HG03045 (cell line): Measurements from ENCODE around the gene NOL4L.

Experiments used
- ATAC-seq: cut with Tn5 transposase; IDR thresholded peaks from one replicate; pipeline ENCODE4 v1.9.1; 2021; ENCODE audit warnings: mild to moderate bottlenecking, moderate library complexity; ENCODE audit not compliant: unreplicated experiment

Gene NOL4L

DNA sequence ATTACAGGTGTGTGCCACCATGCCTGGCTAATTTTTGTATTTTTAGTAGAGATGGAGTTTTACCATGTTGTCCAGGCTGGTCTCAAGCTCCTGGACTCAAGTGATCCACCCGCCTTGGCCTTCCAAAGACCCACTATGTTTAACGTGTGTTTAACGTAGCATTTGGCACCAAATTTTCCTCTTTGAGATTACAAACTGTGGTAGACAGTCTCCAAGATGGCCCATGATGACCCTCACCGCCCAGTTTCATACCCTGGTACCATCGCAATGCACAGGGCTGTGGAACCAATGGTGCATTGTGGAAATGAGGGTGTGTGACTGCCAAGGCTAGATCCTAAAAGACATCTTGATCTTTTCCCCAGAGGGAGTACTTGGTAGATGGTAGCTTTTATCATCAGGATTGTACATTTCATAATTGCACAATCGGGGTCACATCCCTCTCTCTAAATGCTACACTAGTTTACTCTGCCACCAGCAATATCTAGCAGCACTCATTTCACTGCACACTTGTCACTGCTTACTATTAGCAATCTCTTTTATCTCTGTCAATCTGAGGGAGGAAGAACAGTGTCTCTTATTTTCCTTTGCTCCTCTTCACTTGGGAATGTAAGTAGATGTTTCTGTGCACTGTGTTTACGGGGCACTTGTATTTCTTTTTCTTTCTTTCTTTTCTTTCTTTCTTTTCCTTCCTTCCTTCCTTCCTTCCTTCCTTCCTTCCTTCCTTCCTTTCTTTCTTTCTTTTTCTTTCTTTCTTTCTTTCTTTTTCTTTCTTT lies 96.9 kb downstream of the NOL4L start:
- ATAC-seq = no peak

DNA sequence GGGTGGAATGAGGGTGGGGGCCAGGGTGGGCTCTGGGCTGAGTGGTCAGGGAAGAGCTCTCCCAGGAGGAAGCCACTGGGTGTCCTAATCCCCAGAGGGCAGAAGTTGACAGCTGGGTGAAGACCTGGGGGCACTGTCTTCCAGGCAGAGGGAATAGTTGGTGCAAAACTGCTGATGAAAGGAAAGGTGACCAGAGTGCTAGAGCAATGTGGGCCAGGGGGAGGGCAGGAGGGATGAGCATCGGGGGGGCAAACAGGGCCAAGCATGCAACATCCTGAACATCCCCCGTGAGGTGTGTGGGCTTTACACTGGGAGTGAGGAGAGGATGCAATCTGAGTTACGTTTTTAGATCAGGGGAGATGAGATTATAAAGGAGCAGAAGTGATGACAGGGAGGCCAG lies 97.8 kb downstream of the NOL4L start:
- ATAC-seq = no peak

DNA sequence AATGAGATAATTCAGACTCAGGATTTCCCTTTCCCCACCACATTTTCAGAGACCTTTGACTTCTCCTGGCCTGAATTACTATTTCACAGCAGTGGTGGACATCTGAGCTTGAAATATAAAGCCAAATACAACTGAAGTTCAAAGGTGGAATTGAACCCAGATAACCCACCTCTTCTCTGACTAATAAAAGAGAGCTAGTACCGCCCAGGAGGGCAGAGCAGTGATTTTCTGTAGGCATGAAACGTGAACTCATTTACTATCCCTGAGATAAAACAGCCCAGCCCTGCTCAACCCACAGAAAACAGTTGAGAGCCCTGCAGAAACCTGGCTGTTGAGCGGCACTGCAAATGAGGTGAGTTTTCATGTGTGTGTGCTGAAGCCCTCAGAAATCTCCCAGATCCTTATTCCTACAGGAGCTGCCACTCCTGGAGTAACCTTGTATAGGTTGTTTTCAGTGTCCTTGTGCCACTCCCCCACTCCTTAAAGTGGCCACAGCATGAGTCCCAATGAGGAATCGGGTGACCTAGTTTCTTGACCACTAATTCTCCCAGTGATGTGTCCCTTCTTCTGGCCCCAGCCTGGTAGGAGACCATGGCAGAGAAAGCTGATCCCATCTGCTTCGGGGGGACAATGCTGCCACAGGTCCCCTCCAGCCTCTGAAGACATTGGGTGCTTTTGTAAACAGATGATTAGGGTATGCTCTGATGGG lies 99.2 kb downstream of the NOL4L start:
- ATAC-seq = no peak

DNA sequence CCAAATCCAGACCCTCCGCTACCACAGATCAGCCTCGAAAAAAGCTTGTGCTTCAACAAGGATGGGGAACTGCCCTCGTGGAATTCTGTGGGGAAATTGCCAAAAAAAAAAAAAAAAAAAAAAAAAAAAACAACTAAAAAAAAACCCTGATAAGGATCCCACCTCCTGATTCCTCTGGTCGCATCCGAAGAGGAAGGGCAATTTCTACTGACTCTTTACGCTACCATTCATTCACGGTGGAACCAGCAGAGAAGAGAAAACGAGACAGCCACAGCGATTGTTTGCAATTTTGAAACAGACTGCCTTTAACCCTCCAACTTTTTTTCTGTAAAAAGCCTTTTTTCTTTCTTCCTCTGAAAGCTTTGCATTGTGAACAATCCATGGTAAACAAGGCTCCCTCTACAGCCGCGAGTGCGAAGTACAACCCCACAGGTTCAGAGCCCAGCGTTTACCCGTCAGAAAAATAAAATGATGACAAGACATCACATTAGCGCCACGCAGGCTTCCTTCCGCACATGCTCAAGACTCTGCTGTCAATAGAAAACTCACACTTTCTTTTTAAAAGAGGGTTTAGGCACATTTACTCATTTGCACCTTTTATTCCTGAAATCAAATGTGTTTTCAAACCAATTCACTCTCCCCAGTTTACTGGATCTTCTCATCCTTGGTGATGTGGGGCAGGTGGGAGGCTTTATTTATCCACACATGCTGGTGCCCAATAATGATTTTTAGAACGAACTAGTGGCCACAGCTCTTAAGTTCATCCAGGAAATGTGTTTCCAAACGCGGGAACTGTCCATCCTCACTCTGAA lies 100.0 kb downstream of the NOL4L start:
- ATAC-seq = no peak

DNA sequence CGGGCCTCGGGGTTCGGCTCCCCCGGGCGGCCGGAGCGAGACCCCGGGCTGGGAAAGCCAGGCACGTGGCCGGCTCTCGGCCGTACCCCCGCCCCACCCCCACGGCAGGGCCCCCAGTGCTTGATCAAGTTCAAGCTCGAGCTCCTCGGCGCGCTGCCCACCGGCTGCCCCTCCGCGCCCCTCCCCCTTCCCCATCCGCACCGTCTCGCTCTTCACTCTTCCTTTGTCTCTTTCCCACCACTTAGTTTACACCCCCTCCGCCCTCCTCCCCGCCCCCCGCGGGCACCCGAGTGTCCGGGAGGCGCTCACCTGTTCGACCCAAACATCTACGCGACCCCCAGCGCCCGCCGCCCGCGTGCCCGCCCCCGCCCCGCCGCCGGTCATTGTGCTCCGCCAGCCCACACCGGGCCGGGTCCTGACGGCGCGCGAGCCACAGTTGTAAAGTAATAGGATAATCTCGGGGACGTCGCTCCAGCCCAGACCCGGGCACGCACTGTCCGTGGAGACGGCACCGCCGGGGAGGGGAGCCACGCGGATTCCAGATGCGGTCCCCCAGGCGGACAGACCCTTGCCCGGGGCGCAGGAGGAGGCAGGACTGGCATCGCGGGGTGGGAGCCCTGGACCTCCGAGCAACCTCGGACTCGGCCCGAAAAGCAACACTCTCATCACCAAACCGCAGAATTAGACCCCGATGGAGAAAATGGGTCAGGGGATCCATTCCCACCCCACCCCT lies 100.7 kb downstream of the NOL4L start:
- ATAC-seq = no peak

DNA sequence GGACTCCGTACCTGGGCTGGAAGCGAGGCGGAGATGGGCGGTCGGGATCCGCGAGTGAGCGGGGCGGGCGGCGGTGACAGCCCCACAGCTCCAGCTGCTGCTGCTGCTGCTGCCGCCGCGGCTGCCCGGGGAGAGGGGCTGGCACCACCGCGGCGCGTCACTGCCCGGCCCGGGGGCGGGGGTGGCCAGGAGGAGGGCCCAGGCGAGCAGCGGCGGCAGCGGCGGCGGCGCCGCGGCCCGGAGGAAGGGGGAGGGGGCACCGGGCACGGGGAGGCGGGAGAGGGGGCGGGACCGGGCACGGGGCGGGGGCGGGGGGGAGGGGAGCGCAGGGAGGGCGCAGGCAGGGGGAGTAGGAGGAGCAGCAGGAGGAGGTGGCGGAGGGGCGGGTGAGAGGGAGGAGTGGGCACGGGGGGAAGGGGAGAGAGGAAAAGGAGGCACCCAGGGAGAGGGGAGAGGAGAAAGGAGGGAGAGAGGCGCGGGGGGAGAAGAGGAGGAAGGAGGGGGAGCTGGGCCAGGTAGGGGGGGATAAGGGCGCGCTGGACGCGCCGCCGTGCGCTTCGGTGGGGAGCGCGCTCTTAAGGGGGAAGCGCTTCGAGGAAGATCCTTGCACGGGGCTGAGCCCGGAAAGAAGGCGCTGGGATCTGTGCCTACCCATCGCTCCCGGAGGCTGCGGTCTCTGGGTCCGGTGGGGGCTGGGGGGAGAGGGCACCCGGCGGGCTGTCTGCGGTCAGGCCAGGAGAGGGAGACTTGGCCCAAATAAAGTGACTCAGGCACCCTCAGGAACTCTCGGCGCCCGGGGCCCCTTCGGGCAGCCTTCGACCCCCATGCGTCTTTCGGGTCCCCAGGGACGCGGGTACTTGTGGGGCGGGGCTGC lies 101.5 kb downstream of the NOL4L start:
- no peak for ATAC-seq

DNA sequence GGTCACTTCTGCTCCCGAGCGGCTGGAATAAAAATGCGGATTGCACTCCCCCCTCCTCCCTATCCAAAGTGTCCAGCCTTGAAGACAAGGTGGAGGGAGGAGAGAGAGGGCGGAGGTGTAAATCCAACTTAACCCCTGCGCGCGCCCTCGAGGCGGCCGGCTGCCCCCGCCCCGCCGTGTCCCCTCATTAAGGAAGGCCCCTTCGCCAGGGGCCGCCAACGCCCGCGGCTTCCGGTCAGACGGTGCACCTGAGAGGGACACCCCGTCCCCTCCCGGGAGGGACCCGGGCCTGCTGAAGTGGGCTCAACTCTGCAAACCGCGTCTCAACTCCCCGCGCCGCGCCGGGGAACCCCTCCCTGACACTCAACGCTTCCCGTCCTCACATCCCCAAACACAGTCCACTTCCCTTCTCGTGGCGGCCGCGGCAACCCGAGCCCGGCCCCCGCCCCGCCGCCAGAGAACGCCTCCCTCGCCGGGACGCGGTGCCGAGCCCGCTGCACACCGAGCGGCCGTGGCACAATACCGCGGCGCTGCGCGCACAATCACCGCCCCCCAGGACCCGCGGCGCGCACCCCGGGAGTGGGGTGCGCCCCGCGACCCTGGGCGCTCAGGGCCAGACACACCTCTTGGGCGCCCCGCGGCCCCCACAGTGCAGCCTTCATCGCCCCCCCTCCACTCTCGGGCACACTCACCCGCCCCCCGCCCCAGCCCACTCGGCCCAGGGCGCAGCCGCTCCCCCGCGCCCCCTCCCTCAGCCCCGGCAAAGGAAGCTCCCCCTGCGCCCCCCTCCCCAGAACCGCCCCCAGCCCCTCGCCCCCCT lies 102.5 kb downstream of the NOL4L start:
- no peak for ATAC-seq

DNA sequence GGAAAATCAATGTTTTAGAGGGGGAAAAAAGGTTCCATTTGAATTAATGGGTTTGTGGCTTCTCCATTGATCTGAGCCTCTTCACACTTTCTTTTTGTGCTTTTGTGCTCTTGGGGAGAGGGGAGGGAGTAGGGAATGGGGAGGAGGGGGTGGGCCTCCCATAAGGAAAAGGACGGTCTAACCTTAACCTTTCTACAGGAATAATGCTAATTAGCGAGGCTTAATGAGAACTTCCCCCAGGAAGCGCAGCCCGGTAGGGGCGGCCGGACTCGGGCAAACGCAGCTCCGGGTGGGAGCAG lies 103.0 kb downstream of the NOL4L start:
- ATAC-seq = no peak

DNA sequence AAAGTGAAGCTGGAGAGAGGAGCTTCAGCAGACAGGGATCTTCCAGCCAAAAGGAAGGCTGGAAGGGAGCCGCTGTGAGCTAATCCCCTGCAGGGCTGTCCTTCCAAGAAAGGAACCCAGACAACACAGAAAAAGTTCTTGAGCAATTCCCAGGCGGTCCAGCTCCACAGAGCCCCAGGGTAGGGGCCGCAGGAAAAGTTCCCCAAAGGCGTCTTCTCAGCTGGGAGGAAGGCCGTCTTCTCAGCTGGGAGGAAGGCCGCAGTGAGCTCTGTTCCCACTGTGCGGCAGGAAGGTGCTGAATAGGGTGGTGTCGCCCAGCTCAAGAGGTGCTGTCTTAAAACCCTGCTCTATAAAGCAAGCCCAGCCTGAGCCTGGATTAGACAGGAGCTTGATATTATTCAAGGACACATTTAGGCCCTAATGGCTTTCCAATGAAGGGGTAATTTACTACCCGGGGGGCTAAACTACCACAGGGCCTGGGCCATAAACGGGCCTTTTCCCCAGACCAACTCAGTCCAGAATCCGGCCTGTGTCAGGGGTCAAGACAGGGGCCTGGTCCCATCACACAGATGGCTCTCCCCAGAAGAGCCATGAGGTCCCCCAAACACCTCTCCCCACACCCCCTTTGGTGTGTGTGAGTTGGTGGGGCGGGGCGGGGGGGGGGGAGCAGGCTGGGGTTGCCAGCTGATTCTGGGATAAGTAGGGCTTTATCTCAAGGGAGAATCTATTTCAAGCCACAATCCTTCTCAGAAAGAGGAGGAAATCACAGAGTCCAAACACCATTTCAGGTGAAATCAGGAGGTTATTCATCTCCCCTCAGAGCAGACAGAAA lies 103.6 kb downstream of the NOL4L start:
- no peak for ATAC-seq

DNA sequence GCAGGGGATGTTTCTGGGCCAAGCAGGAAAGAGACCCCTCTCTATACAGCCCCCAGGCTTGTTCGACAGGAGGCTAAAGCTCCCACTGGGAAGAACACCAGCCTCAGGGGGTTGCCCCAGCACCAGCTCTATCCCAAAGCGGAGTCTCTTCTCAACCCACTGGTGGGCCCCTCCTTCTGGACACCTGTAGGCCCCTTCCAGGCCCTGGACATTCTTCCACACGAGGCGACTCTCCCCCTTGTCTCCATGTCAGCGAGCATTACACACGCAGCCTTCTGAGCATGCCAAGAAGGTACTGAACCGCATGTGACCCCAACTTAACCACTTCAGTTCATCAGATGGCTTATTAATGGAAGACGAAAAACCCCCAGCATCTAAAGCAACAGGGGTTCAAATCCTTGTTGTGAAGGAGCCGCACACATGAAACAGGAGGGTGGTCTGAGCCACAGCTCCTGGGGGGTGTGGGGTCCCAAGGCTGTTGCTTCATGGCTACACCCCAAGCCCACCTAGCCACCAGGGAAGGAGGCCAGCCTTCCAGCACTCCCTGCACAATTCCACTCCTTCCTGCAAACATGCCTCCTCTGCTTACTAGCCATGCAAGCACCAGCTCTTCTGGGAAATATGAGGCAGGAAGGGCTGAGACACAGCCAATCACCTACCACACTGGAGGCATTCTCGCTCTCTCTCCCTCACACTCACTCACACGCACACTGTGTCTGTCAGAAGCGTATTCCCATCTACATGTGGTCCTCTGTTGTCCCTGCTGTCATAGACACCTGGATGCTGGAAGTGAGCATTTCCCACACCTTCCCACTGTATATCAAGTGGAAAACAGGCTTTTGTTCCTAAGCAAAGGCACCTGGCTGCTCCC lies 104.5 kb downstream of the NOL4L start:
- ATAC-seq = no peak

DNA sequence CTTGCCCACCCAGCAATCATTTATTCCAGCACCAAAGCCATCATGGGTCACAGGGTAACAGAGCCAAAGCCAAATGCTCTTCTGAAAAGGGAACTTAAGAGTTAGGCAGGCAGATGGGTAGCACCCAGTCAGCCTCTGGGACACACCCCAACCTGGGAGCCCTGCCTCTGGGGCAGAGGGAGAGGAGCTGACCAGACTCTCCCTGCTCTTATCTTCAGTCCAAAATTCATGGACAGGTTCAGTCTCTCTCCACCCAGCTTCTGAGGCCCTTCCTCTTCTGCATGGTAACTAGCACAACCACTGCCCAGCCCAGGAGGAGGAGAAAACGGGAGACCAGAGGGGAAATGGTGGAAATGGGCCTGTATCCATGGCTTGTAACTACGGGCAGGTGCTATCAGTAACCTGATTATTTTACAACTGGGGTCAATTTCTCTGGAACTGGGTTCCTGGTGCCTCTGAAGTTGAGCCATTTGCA lies 105.4 kb downstream of the NOL4L start:
- ATAC-seq = no peak

DNA sequence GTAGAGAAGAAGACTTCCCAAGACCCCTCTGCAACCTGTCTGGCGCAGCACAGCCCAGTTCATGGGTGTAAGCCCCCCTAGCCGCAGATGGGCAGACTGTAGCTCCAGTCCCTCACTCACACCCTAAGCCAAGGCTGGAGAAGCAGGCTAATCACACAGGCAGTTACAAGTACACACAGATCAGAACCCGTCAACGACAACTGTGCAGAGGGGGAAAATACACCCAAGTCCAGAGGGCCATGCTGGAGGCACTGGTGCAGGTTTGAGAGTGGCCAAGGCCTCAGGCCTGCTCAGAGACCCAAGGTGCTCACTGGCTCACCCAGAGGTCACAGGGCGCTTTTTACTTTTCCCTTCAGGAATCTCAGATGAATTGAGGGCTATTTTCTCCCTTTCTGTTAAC lies 106.1 kb downstream of the NOL4L start:
- no peak for ATAC-seq

DNA sequence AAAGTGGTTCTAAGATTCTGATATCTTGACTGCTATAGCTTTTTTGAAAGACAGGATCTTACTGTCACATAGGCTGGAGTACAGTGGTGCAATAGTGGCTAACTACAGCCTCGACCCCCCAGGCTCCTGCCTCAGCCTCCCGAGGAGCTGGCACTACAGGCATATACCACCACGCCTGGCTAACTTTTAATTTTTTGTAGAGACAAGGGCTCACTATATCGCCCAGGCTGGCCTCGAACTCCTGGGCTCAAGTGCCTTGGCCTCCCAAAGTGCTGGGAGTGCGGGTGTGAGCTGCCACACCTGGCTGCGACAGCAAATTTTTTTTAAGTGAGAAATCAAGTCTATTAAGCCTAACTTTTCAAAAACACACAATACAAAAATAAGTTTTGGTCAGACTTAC lies 106.6 kb downstream of the NOL4L start:
- no peak for ATAC-seq

DNA sequence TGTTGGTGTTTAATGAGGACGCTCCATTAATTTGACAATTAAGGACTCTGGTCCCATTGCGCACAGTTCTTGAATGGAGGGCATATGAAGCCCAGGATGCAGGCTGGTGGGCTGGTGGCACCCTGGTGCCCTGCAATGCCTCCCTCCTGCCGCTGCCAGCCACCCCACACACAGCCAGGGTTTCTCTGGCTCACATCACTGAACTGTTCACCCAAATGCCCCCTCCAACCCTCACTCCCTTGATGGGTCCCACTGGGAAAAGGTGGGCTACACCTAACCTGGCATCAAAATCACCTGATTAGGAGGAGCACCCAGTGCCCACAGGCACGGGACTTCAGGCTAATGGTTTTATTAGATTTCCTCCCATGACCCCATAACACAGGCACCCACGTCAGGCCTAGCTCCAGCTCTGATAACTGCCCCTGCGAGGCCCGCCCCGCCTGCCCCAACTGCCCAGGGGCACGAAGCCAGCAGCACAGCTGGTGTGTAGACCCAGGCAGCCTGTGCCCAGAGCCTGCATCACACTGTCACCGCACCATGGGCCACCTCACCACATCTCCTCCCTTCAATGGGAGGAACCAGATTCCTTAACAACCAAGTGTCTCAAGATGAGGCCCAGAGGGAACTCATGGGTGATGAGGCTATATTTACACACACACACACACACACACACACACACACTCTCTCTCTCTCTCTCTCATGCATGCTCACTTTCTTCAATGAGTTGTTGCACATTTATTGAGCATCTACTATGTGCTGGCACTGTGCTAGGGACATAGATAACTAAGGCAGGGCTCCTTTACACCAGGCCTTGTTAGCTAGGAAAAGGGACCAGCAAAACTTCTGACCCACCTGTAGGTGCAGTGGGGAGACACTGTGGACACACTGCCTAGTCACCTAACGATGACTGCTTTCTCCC lies 107.3 kb downstream of the NOL4L start:
- ATAC-seq = no peak

DNA sequence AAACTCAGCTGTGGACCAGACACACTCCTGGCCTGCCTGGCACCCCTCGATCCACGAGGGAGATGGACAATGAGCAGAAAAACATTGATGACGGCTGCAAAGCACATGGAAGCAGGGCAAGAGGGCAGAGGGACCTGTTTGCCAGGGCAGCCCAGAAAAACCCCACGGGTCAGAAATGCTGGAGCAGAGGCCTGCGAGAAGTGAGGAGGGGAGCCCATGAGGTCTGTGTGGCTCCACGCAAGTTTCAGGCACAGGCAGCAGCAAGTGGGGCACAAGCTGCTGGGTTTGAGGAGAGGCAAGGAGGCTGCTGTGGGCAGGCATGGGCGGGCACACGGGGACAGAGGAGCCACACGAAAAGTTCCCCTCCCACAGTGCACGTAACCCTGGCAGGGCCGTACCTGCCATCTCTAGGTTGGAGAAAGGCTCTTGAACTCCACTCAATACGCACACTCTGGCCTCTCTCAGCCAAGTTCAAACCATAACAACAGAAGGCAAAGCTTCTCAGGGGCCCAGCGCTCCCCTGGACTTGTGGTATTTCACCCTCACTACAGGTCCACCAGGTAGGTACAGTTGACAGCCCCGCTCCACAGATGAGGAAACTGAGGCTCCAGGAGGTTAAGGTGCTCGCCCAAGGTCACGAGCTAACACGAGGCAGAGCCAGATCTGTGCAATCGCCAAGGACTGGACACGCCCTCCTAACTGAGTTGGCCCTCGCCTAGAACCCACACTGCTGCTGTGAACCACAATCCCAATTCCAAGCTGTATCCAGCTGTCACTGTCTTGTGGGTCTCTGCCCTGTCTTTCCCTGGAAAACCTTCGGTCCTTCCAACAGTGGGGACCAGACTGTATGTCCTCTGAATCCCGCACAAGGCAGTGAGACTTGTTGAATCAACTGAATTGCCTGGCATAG lies 108.2 kb downstream of the NOL4L start:
- ATAC-seq = no peak
